A673 (cell line): ENCODE data around the gene SEC61B. TPM values are rescaled to one million over a fixed set of nuclear protein-coding genes. Genes with fewer than 3 reads are reported as not detected.

Source experiments
- BruUV-seq: library from RNA; stranded (reverse); fragments of 400-500 nt; replicated peaks from 2 replicates; lab custom pipeline; 2021; lab: Mats Ljungman, UMichigan
- CTCF ChIA-PET: fragments of 300-600 bp; sonication (Branson Sonifier 250); formaldehyde crosslinking; loops from one replicate; lab custom pipeline; 2022; ENCODE audit warnings: antibody characterized with exemption; lab: Charles Lee
- POLR2A ChIA-PET: fragments of 300-600 bp; sonication (Branson Sonifier 250); formaldehyde crosslinking; loops from one replicate; lab custom pipeline; 2022; ENCODE audit warnings: antibody characterized with exemption; ENCODE audit not compliant: low non-redundant PET; lab: Charles Lee
- DNase-seq: peaks from one replicate; pipeline ENCODE4 v3.0.0-alpha.2; 2015; ENCODE audit warnings: low spot score
- H3K27ac ChIP-seq: fragments of 200-600 bp; sonication (generic); 2 replicates; pipeline ENCODE4 v1.5.1; 2016; ENCODE audit warnings: mixed run types, low read depth, mild to moderate bottlenecking, mixed read lengths, antibody characterized with exemption, low read length; ENCODE audit not compliant: poor library complexity, severe bottlenecking
- H3K27me3 ChIP-seq: fragments of 200-600 bp; sonication (generic); replicated peaks from 2 replicates; pipeline ENCODE4 v1.6.1; 2017; ENCODE audit warnings: mixed run types, low read depth, mild to moderate bottlenecking, mixed read lengths, antibody characterized with exemption, low read length; ENCODE audit not compliant: insufficient read depth, poor library complexity
- H3K36me3 ChIP-seq: fragments of 200-600 bp; sonication (generic); 2 replicates; pipeline ENCODE4 v1.6.1; 2016; ENCODE audit warnings: mixed run types, mild to moderate bottlenecking, mixed read lengths, antibody characterized with exemption, low read length; ENCODE audit not compliant: insufficient read depth, poor library complexity, severe bottlenecking
- H3K4me1 ChIP-seq: fragments of 200-600 bp; sonication (generic); 2 replicates; pipeline ENCODE4 v1.6.1; 2017; ENCODE audit warnings: mixed run types, mild to moderate bottlenecking, mixed read lengths, antibody characterized with exemption, low read length; ENCODE audit not compliant: insufficient read depth, poor library complexity, severe bottlenecking
- H3K4me3 ChIP-seq: fragments of 200-600 bp; sonication (generic); 2 replicates; pipeline ENCODE4 v1.5.1; 2016; ENCODE audit warnings: low read depth, mixed run types, mild to moderate bottlenecking, mixed read lengths, low read length; ENCODE audit not compliant: poor library complexity, severe bottlenecking
- H3K9me3 ChIP-seq: fragments of 200-600 bp; sonication (generic); 2 replicates; pipeline ENCODE4 v1.6.1; 2016; ENCODE audit warnings: mixed run types, low read depth, mild to moderate bottlenecking, mixed read lengths, antibody characterized with exemption, low read length; ENCODE audit not compliant: poor library complexity, severe bottlenecking
- CTCF ChIP-seq: fragments of 300-800, 200-600 bp; sonication (generic); conservative IDR thresholded peaks from 2 replicates; pipeline ENCODE4 v1.5.1; 2017; ENCODE audit warnings: low read depth, mild to moderate bottlenecking, antibody characterized with exemption, low read length, moderate library complexity, mixed read lengths
- EZH2 ChIP-seq: fragments of 200-600 bp; sonication (generic); IDR thresholded peaks from 2 replicates; pipeline ENCODE4 v1.6.1; 2017; ENCODE audit warnings: borderline replicate concordance, low read depth, mild to moderate bottlenecking, mixed read lengths, antibody characterized with exemption, low read length; ENCODE audit not compliant: poor library complexity, severe bottlenecking
- intact Hi-C: fragments of 100-400 bp; cut with micrococcal nuclease; formaldehyde crosslinking; loops from one replicate; pipeline ENCODE4 v1.10.0; 2022; ENCODE audit not compliant: unreplicated experiment
- total RNA-seq: library from RNA; stranded (reverse); gene quantifications from 2 replicates; pipeline ENCODE4 v1.2.3, GENCODE V29; 2021

SEC61B gene
- total RNA-seq, 1 experiment from 2014 or later, result 183 TPM

GRCh38 chr9:99177576-99178366 is 44.3 kb upstream of the SEC61B start:
- no peaks in the 10 kb centered on the region for H3K4me1 ChIP-seq
- no peak for DNase-seq
- no peaks in the 10 kb centered on the region for H3K36me3 ChIP-seq
- H3K27ac ChIP-seq, result no peak overlapping the region
- H3K9me3 ChIP-seq, result no peaks in the 10 kb centered on the region
- intact Hi-C loops, result no loop called here
- POLR2A ChIA-PET, result no interaction called here
- CTCF ChIA-PET, result no interaction called here
- no peaks in the 10 kb centered on the region for H3K27me3 ChIP-seq
- TF ChIP-seq CTCF (no peak), EZH2 (no peak)
- H3K4me3 ChIP-seq, result no peak overlapping the region
- no TSS peak for BruUV-seq

- intact Hi-C loops, result no loop called here
- TF ChIP-seq CTCF, result no peak
- TF ChIP-seq EZH2, result no peak
- CTCF ChIA-PET, result no interaction called here
Measured at GRCh38 chr9:99178912-99179872, 42.9 kb upstream of the SEC61B start.

GRCh38 chr9:99180199-99180598 is 41.9 kb upstream of the SEC61B start:
- no TSS peak for BruUV-seq
- Histone ChIP-seq H3K4me1 (peaks cover 7% of the 10 kb centered on the region), H3K27me3 (no peaks in the 10 kb centered on the region), H3K27ac (no peak overlapping the region), H3K9me3 (no peaks in the 10 kb centered on the region), H3K4me3 (no peak overlapping the region), H3K36me3 (no peaks in the 10 kb centered on the region)
- DNase-seq, result no peak
- intact Hi-C loops, result loop anchor here (5.0 to 10.0 kb wide), 5 partner anchors 85 to 1037 kb away; partner anchors contain the start of gene NR4A3
- CTCF ChIA-PET, result no interaction called here
- TF ChIP-seq EZH2 (no peak), CTCF (no peak)
- POLR2A ChIA-PET, result no interaction called here

More at GRCh38 chr9:99178912-99179872, 42.9 kb upstream of the SEC61B start:
- DNase-seq, result no peak
- H3K27ac ChIP-seq, result no peak overlapping the region
- H3K36me3 ChIP-seq, result no peaks in the 10 kb centered on the region
- BruUV-seq, result no TSS peak
- no peaks in the 10 kb centered on the region for H3K4me1 ChIP-seq
- H3K27me3 ChIP-seq, result no peaks in the 10 kb centered on the region
- POLR2A ChIA-PET, result no interaction called here
- no peak overlapping the region for H3K4me3 ChIP-seq
- H3K9me3 ChIP-seq, result no peaks in the 10 kb centered on the region
